DMS53 (cell line): Measurements from ENCODE around the gene C14orf93.
"Not testable (repeated sequence)": the region's sequence is repeated elsewhere in the genome, so short reads cannot be mapped to it uniquely, and the experiment has no call there.

Experiments used
- DNase-seq: peaks from one replicate; lab custom pipeline; 2025; lab: John Stamatoyannopoulos, UW

Gene C14orf93

GRCh38 chr14:23020143-23021128, 10.5 kb upstream of the C14orf93 start:
- DNase-seq = no peak

- no peak for DNase-seq
Observed at GRCh38 chr14:23018107-23018506, 8.2 kb upstream of the C14orf93 start.

GRCh38 chr14:23017091-23017490, 7.1 kb upstream of the C14orf93 start:
- no peak for DNase-seq

- no peak for DNase-seq
Observed at GRCh38 chr14:23015618-23016017, 5.7 kb upstream of the C14orf93 start.

DNA sequence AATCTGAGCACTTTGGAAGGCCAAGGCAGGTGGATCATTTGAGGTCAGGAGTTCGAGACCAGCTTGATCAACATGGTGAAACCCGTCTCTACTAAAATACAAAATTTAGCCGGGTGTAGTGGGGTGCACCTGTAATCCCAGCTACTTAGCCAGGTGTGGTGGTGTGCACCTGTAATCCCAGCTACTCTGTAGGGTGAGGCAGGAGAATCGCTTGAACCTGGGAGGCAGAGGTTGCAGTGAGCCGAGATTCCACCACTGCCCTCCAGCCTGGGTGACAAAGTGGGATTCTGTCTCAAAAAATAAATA, 3.8 kb upstream of the C14orf93 start:
- not testable (repeated sequence) for DNase-seq

DNA sequence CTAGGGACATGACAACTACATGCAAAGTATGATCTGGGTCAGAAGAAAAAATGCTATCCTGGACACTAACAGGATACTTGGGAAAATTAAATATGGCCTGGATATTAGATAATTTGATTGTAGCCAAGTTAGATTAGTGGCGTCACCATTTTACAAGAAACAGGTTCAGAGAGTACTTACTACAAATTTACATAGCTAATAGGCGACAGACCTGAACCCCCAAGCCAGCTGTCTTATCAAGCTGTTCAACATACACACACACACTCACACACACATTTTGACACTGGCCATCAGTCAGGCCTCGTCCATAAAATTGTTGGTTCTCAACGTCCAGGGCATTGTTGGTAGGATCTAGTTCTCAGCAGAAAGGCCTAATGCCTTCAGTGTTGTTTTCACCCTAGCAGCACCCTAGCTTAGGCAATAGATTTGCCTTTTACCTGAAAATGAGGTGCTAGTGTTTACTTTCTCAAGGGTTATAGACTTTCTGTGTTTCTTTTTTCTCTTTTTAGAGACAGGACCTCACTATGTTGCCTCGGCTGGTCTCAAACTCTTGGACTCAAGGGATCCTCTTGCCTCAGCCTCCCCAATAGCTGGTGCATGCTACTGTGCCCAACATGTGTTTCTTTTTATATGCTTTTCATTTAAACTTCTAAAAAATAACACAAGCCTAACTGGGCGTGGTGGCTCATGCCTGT, 3.3 kb upstream of the C14orf93 start:
- no peak for DNase-seq

- no peak for DNase-seq
Observed at GRCh38 chr14:23009483-23009938, 432 bp downstream of the C14orf93 start.

GRCh38 chr14:23008831-23009230, 1.1 kb downstream of the C14orf93 start:
- DNase-seq = no peak

- DNase-seq = peak; percentile 97
Observed at GRCh38 chr14:23006544-23007419, 3.2 kb downstream of the C14orf93 start.

DNA sequence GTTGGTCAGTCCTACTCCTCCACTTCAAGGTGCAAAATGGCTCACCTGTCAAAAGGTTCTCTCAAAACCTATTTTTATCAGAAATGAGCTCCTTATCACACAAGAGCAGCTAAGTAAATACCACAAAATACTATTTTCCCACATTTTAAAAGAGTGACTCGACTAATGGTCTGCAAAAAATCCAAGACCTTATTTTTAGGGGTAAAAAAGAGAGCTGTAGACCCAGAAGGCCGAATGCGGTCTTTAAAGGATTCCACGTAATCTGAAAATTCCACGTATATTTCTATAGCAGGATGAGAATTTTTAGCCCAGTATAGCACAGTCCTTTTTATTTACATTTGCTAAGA, 3.8 kb downstream of the C14orf93 start:
- peak; percentile 30 for DNase-seq

DNA sequence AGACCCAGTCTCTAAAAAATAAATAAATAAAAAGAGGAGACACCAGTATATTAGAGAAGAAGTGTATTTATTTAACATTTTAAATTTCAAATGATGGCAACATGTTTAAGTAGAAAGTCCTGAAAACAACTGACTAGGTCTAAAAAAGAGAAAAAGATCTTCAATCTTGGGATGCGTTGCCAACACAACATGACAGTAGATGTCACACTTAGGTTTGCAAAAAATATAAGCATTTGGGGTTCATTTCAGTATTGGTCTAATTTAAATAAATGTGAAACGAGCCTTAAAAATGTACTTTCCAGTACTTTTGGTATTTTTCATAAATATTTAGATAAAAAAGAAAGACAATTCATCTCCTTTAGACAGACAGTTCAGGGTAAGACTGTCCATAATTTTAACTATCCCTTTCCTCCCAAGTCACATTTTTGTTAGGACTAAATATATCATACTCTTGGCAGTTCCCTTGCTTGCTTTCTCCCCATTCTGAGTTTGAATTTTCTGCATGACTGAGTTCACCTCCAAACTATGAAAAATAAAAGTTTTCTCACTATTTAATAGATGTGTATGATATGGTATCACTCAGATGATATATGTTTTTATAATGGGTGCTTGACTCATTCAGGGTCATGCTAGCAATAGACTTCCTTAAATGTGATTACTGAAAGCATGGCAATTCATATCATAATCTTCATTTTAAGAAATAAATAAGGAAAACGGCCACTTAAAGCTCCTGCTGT, 4.3 kb downstream of the C14orf93 start:
- DNase-seq = no peak

- not testable (repeated sequence) for DNase-seq
Observed at GRCh38 chr14:23004274-23004673, 5.7 kb downstream of the C14orf93 start.

GRCh38 chr14:23002592-23002991, 7.4 kb downstream of the C14orf93 start:
- DNase-seq = no peak

GRCh38 chr14:23000860-23001259, 9.1 kb downstream of the C14orf93 start:
- DNase-seq = no peak

DNA sequence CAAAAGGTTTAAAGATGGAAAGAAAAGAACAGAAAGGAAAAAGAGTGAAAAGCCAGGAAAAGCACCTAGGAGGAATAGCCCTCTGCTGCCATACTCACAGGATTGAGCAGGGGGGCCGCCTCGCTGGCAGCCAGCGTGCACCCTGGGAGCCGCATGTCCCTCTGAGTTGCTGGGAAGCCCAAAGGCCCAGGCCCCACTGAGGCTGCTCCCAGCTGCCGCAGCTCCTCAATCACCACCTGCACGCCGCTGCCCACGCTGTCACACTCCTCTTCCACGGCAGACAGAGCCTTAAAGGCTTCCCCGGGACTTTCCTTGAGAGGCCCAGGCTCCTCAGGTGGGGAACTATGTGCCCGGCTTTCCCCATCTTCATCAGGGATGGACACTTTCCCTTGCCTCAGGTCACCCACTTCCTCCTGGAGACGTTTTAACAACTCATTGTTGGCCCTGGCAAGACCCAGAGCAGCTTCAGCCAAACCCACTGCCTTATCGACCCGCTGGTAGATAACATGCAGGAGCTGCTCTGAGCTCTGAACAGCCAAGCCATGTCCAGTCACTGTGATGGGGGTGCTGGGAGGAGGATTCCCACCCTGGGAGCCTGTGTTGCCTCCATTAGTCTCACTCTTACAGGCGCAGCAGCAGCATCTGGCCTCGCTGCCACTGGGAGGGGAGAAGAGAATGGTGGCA, 11.5 kb downstream of the C14orf93 start:
- no peak for DNase-seq

- DNase-seq = no peak
Observed at GRCh38 chr14:22997676-22998323, 12.1 kb downstream of the C14orf93 start.

- DNase-seq = no peak
Observed at GRCh38 chr14:22996768-22997654, 12.9 kb downstream of the C14orf93 start.

- DNase-seq = no peak
Observed at GRCh38 chr14:22995889-22996625, 13.9 kb downstream of the C14orf93 start.
